Measurements from ENCODE around the gene OR4K17.
"Not testable (repeated sequence)": the region's sequence is repeated elsewhere in the genome, so short reads cannot be mapped to it uniquely, and the experiment has no call there.

Gene OR4K17, protein sequence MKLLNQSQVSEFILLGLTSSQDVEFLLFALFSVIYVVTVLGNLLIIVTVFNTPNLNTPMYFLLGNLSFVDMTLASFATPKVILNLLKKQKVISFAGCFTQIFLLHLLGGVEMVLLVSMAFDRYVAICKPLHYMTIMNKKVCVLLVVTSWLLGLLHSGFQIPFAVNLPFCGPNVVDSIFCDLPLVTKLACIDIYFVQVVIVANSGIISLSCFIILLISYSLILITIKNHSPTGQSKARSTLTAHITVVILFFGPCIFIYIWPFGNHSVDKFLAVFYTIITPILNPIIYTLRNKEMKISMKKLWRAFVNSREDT

DNA sequence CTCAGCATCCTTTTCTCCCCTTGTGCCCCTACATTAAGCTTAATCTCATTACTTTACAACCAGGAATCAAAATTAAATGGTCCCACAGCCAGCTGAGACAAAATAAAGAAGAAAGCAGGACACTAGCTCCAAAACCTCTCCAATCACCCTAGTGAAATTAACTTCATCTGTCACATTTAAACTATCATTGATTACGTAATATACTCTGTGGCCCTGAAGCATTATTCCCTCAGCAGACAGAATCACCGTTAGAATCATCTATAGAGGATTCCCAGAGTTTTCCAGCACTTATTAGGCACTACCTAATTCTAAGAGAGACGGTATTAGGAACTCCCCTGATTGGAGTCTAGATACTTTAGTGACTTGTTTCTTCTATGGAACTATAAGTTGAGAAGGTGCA is at the start of gene OR4K17:
Gene OR4K17 (plus strand): TSS at position 302 of the 400 bp plus-strand sequence. CDS start 6,761 bp downstream, outside the sequence.
- no peak for DNase-seq

DNA sequence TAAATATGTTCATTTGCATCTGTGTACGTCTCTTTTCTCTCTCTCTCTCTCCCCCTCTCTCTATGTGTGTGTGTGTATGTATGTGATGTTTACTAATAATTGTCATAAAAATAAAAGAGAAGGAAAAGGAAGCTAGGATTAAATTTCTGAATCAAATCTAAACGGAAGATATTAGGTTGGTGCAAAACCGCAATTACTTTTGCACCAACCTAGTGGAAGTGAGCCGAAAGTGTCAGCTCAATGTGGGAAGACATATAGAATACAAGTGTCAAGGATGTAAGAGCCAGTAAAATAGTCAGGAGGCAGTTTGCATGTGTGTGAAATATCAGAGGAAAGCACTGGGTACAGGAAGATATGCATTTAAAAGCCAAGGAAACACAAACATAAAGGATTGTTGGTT is 18.5 kb upstream of the OR4K17 start:
- DNase-seq = no peak

DNA sequence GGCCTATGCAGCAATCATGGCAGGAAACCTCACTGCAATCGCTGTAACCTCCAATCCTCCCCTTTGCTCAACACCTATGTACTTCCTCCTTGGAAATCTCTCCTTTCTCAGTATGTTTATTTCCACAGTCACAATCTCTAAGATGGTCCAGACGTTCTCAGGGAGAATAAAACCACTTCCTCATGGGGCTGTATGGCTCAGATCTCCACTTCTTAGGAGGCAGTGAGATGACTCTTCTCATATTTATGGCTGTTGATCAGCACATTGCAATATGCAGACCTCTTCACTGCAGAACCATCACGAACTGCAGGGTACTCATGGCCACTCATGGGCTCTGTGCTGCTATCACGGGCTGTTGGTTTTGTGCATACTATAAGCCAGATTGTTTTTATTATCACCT is 17.1 kb upstream of the OR4K17 start:
- DNase-seq = no peak

DNA sequence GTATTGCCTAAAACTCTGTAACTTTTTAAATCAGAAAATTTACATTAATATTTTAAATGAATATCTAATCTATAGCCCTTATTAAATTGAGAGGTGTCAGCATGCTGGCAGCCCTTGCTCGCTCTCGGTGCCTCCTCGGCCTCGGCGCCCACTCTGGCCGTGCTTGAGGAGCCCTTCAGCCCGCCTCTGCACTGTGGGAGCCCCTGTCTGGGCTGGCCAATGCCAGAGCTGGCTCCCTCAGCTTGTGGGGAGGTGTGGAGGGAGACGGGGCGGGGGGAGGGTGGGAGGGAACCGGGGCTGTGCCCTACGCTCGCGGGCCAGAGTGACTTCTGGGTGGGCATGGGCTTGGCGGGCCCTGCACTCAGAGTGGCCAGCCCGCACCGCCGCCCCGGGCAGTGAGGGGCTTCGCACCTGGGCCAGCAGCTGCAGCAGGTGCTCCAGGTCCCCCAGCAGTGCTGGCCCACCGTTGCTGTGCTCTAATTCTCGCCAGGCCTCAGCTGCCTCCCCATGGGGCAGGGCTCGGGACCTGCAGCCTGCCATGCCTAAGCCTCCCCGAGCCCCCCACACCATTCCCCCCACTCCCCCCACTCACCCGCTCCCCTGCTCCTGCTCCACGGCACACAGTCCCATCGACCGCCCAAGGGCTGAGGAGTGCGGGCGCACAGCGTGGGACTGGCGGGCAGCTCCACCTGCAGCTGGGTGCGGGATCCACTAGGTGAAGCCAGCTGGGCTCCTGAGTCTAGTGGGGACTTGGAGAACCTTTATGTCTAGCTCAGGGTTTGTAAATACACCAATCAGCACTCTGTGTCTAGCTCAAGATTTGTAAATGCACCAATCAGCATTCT is 11.4 kb upstream of the OR4K17 start:
- not testable (repeated sequence) for DNase-seq

DNA sequence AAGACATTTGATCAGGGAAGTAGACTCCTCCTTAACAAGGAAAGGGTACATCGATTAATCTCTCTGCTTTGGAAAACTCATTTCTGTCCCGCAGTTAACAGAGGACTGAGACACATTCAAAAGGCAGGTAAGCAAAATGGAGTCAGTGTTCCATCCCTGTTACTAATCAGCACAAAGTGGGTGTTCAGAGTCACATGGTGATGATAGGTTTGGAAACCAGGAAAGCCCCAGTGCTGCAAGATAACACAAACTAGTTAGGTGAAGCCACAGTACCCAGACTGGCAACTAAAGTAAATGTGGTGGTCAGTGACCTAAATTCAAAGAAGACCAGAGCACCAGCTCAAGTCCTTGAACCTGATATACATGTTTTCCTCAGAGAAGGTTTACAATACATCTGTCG is 1.8 kb downstream of the OR4K17 start:
- DNase-seq = no peak

- DNase-seq = no peak
Observed at GRCh38 chr14:20116748-20117147, 6.2 kb downstream of the OR4K17 start.

DNA sequence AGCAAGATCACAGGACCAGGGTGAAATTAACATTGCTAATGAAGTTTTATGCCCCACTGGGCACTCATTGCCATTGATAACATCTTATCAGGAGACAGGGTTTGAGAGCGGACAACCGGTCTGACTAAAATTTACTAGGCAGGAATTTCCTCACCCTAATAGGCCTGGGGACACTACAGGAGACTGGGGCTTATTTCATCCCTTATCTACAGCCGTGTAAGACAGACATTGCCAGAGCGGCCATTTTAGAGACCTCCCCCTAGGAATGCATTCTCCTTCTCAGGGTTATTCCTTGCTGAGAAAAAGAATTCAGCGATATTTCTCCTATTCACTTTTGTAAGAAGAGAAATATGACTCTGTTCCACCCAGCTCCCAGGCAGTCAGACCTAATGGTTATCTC is 8.3 kb downstream of the OR4K17 start:
- DNase-seq = no peak

GRCh38 chr14:20138520-20138919 is 28.0 kb downstream of the OR4K17 start, which contains the start of gene OR4N5:
OR4N5 (plus strand) TSS chr14:20138820; CDS start chr14:20143736, 4,916 bp downstream.
- DNase-seq = no peak

DNA sequence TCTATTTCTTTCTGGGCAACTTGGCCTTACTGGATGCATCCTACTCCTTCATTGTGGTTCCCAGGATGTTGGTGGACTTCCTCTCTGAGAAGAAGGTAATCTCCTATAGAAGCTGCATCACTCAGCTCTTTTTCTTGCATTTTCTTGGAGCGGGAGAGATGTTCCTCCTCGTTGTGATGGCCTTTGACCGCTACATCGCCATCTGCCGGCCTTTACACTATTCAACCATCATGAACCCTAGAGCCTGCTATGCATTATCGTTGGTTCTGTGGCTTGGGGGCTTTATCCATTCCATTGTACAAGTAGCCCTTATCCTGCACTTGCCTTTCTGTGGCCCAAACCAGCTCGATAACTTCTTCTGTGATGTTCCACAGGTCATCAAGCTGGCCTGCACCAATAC is 33.4 kb downstream of the OR4K17 start:
- no peak for DNase-seq

DNA sequence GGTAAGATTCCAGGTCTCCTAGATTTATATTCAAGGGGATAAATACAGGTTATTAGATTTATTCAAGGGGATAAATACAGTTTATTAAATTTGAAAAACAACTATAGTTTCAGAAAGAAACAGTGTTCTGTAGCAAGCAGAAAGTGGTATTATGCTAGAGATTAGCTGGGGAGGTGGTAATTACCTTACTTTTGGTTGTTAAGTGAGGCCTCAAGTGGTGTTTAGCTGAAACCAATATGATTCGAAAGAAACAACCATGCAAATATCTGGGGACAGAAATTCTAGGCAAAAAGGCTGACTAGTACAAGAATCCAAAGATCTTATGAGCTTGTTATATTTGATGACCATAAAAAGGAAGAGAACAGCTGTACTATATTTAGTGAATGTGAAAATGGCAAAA is 34.3 kb downstream of the OR4K17 start:
- no peak for DNase-seq

DNA sequence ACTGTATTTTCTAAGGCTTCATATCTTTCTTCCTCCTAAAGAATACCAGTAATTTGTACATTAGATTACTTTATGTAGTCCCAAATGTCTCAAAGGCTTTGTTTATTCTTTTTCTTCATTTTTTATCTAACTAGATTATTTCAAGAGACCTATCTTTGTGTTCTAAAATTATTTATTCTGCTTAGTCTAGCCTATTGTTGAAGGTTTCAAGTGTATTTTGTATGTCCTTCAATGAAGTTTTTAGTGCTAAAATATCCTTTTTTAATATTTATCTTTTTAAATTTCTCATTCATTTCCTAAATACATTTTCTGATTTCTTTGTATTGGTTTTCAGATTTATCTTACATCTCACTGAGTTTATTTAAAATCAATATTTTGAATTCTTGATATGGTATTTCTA is 53.9 kb downstream of the OR4K17 start:
- DNase-seq = no peak

DNA sequence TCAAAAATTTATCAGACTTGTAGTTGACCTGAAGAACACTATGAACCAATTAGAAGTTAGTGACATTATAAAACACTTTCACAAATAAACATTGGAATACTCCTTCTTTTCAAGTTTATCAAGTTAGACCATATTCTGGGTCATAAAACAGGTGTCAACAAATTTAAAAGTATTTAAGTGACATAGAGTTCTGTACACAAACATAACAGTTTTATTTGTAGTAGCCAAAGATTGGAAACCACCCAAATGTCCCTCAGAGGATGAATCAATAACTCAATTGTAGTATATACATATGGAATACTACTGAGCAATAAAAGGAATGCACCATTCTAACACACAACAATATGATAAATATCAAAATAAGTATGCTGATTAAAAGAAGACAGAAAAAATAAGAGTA is 56.6 kb downstream of the OR4K17 start:
- DNase-seq = no peak

DNA sequence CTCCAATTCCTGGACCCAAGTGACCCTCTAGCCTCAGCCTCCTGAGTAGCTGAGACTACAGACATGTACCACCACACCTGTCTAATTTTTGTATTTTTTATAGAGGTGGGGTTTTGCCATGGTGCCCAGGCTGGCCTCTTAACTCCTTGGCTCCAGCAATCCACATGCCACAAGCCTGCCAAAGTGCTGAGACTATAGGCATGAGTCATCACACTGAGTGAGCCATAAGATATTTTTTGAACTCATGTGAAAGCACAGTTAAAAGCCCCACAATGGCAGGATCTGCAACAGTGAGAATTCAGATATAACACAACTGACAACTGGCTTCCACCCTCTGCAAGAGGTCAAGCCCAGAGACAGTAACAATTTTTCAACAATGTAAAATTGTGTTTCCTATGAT is 59.3 kb downstream of the OR4K17 start:
- not testable (repeated sequence) for DNase-seq
